ENCODE data around the gene ALPG. TPM values are rescaled to one million over a fixed set of nuclear protein-coding genes. Genes with fewer than 3 reads are reported as not detected.

ALPG gene
- total and polyA plus RNA-seq, 2 of the 4 experiments (the other 2 are of a cell fraction), result not detected

GRCh38 chr2:232376260-232376659 is 30.4 kb upstream of the ALPG start:
- no peak for ATAC-seq (ENCODE audit: low read depth)
- Histone ChIP-seq H3K27me3 (ENCODE audit: control insufficient read depth, insufficient read depth, low read length) (peaks cover 40% of the 10 kb centered on the region), H4K20me1 (ENCODE audit: insufficient read depth, low read length) (no peaks in the 10 kb centered on the region), H2AK5ac (ENCODE audit: low read depth, low read length) (no peak overlapping the region), H3K4me1 (ENCODE audit: control insufficient read depth, insufficient read depth, low read length) (no peaks in the 10 kb centered on the region), H2BK120ac (ENCODE audit: low read depth, low read length) (no peak overlapping the region), H2AFZ (replicated peaks; ENCODE audit: low read length, poor library complexity) (no peak overlapping the region), H2BK20ac (ENCODE audit: low read depth, low read length) (no peak overlapping the region), H3K36me3 (ENCODE audit: control insufficient read depth, insufficient read depth, low read length) (no peaks in the 10 kb centered on the region), H3K79me1 (ENCODE audit: low read depth in 1 of 2, low read length in 2 of 2) (no peaks in the 10 kb centered on the region), H4K8ac (ENCODE audit: low read depth in 2 of 2, low read length in 2 of 2) (no peak overlapping the region), H3K27ac (ENCODE audit: insufficient read depth, low read length) (no peak overlapping the region), H2AK9ac (replicated peaks; ENCODE audit: low read depth, low read length, poor library complexity) (no peak overlapping the region), H3K9me1 (ENCODE audit: insufficient read depth, low read length) (no peaks in the 10 kb centered on the region), H2BK15ac (ENCODE audit: low read depth, low read length) (no peak overlapping the region), H3K9me3 (ENCODE audit: control insufficient read depth, insufficient read depth, low read length) (no peaks in the 10 kb centered on the region), H4K91ac (ENCODE audit: insufficient read depth, low read depth, low read length) (no peak overlapping the region), H3K56ac (ENCODE audit: extremely low read depth, insufficient read depth, low read length) (no peak overlapping the region), H3K9ac (ENCODE audit: low read depth, low read length) (no peak overlapping the region), H3K14ac (replicated peaks; ENCODE audit: low read depth, low read length) (no peak overlapping the region), H3K23ac (ENCODE audit: low read depth, low read length) (no peak overlapping the region), H2BK5ac (ENCODE audit: low read depth, low read length, poor library complexity, severe bottlenecking) (no peak overlapping the region), H3K18ac (ENCODE audit: low read depth, low read length) (no peak overlapping the region), H3K4me2 (ENCODE audit: low read depth, low read length) (no peak overlapping the region), H4K5ac (ENCODE audit: low read depth, low read length) (no peak overlapping the region), H3K4ac (ENCODE audit: low read depth, low read length) (no peak overlapping the region), H3K4me3 (ENCODE audit: insufficient read depth, low read depth, low read length) (no peak overlapping the region)
- in situ Hi-C loops (cut with MboI; ENCODE audit: low sequenced_read_pairs), result no loop called here
- no peak for TF ChIP-seq RAD21 (IDR thresholded peaks at IDR 0.05; ENCODE audit: low read length)
- TF ChIP-seq POLR2A (IDR thresholded peaks at IDR 0.05; ENCODE audit: low read depth, low read length), result no peak
- dilution Hi-C loops (cut with HindIII; ENCODE audit: low sequenced_read_pairs, unreplicated experiment), result no loop called here
- 40% methylated on average over 1 of the region's 4 CpGs; no CpG with 5 or more reads in 1 of the 2 experiments for WGBS, 2 experiments (ENCODE audit: extremely low coverage in 2 of 2, insufficient read length in 1 of 2)
- POLR2A ChIA-PET (ENCODE audit: unreplicated experiment), result no interaction called here
- intact Hi-C loops (cut with micrococcal nuclease), result no loop called here
- no peak for DNase-seq
- CTCF ChIA-PET, result no interaction called here
- no TSS peak for BruUV-seq (replicated peaks)
